DND-41 (cell line): ENCODE measurements around the gene UVRAG.

ENCODE experiments used
- ATAC-seq: fragments of 200-7000 bp; cut with Tn5 transposase; 3 replicates; pipeline ENCODE4 v1.9.1; 2021; ENCODE audit warnings: low read depth; ENCODE audit not compliant: insufficient read depth
- DNase-seq: peaks from one replicate; pipeline ENCODE4 v3.0.0-alpha.2; 2020
- H2AFZ ChIP-seq: 2 replicates; pipeline ENCODE4 v1.6.0; 2012; ENCODE audit warnings: low read depth, low read length
- H3K27ac ChIP-seq: 2 replicates; pipeline ENCODE4 v1.5.1; 2012; ENCODE audit warnings: low read length, inconsistent platforms
- H3K27me3 ChIP-seq: fragments of 200-600 bp; sonication (generic); 2 replicates; pipeline ENCODE4 v1.6.0; 2012; ENCODE audit warnings: low read length, mild to moderate bottlenecking, inconsistent platforms; ENCODE audit not compliant: insufficient read depth, poor library complexity
- H3K36me3 ChIP-seq: 2 replicates; pipeline ENCODE4 v1.5.1; 2012; ENCODE audit warnings: low read length, inconsistent platforms; ENCODE audit not compliant: insufficient read depth
- H3K4me1 ChIP-seq: 2 replicates; pipeline ENCODE4 v1.5.1; 2012; ENCODE audit warnings: mild to moderate bottlenecking, low read length; ENCODE audit not compliant: insufficient read depth
- H3K4me2 ChIP-seq: 2 replicates; pipeline ENCODE4 v1.6.0; 2012; ENCODE audit warnings: mild to moderate bottlenecking, moderate library complexity, low read length, inconsistent platforms; ENCODE audit not compliant: insufficient read depth
- H3K4me3 ChIP-seq, 2 experiments: fragments of 200-600 bp in 1 of 2; shearing (Covaris generic) in 1 of 2; 2 replicates each; pipeline ENCODE4 v1.5.1; 2012 to 2016; ENCODE audit warnings: inconsistent platforms in 2 of 2, low read length in 2 of 2, mild to moderate bottlenecking in 2 of 2, low read depth in 1 of 2, moderate library complexity in 1 of 2
- H3K79me2 ChIP-seq: 2 replicates; pipeline ENCODE4 v1.6.0; 2012; ENCODE audit warnings: low read length, inconsistent platforms; ENCODE audit not compliant: insufficient read depth
- H3K9ac ChIP-seq: 2 replicates; pipeline ENCODE4 v1.6.0; 2012; ENCODE audit warnings: low read depth, mild to moderate bottlenecking, inconsistent platforms, low read length, moderate library complexity
- H3K9me3 ChIP-seq: 2 replicates; pipeline ENCODE4 v1.5.1; 2012; ENCODE audit warnings: low read length, moderate library complexity, mild to moderate bottlenecking, inconsistent platforms; ENCODE audit not compliant: insufficient read depth, severe bottlenecking
- H4K20me1 ChIP-seq: 2 replicates; pipeline ENCODE4 v1.6.0; 2012; ENCODE audit warnings: low read length; ENCODE audit not compliant: insufficient read depth
- EZH2 ChIP-seq: IDR thresholded peaks from 3 replicates; pipeline ENCODE4 v1.6.1; 2012; ENCODE audit warnings: borderline replicate concordance, low read depth, mild to moderate bottlenecking, moderate library complexity, low read length, inconsistent platforms; ENCODE audit not compliant: severe bottlenecking
- TF ChIP-seq, protein P1 (sequence below): IDR thresholded peaks from 2 replicates; pipeline ENCODE4 v1.5.1; 2012; ENCODE audit warnings: borderline replicate concordance, low read length, moderate library complexity, mild to moderate bottlenecking; ENCODE audit not compliant: poor library complexity, severe bottlenecking; ENCODE audit errors: extremely low read depth

Gene UVRAG

DNA sequence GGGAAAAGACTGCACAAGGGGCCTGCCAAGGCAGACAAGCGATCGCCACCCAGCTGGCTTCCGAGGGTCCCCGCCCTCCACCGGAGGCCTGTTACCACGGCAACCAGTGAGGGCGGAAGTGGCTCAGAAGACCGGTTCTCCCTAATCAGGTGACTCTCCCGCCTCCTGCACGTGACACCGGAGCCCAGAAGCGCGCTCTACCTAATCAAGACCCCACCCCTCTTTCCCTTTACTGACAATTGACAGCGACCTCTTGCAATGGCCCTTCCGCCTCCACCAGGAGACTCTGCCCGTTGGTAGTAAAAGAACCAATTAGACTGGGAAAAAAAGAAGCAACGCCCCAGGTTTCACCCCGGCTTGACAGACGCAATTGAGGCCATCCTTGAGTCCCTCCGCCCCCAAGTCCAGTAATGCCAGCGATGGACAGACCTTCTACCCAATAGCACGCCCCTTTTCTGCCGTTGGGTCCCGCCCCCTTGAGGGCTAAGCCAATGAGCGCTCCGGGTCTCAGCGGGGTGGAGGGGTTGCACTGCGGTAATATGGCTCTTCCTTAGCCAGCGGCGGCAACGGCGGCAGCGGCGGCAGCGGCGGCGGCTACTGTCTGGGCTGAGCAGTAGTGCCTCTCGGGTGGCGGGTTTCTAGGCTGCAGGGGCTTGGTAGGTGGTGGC lies at the start of gene UVRAG:
Gene UVRAG (plus strand): TSS at position 534 of the 668 bp plus-strand sequence. CDS start 198 bp downstream, outside the sequence.
- H3K79me2 ChIP-seq, result peaks cover 46% of the 10 kb centered on the region

DNA sequence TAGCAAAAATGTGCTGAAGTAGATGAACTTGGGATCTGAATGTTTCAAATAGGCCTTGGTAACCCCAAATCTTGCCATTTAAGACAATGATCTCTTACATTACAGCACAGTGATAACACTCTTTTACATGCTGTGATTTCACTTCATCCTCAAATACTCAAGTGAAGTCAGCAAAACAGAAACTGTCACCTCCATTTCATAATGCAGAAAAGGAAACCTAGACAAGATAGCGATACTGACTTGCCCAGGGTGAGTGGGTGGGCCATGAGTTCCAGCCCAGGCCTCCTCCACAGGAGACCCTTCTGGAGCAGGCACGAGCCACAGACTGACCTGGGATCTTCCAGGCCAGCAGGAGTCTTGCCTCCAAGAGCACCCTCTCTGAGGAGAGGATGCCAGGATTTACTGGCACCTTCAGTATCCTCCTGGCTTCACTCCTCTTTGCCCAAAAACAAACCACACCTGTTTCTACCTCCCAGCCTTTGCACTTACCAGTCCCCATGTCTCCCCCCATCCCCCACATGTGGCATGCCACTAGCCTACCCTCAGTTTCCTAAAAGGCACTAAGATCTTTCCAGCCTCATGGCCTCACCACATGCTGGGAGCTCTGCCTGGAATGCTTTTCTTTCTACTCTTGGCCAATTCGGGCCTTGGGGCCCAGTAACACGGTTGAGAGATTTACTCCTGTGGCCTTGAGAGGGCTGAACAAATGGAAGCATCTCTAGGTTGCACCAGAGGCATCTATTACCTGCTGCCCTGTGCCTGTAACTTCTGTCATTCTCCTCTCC lies 48.4 kb upstream of the UVRAG start:
- Histone ChIP-seq H3K27me3 (peaks cover 9% of the 10 kb centered on the region), H4K20me1 (no peaks in the 10 kb centered on the region), H3K27ac (no peak overlapping the region), H3K4me3 (no peak overlapping the region), H2AFZ (no peak overlapping the region), H3K4me1 (no peaks in the 10 kb centered on the region), H3K4me2 (no peak overlapping the region), H3K79me2 (no peaks in the 10 kb centered on the region), H3K36me3 (no peaks in the 10 kb centered on the region), H3K9me3 (no peaks in the 10 kb centered on the region), H3K9ac (no peak overlapping the region)
- DNase-seq (no peak), ATAC-seq (no peak)
- TF ChIP-seq, protein P1, sequence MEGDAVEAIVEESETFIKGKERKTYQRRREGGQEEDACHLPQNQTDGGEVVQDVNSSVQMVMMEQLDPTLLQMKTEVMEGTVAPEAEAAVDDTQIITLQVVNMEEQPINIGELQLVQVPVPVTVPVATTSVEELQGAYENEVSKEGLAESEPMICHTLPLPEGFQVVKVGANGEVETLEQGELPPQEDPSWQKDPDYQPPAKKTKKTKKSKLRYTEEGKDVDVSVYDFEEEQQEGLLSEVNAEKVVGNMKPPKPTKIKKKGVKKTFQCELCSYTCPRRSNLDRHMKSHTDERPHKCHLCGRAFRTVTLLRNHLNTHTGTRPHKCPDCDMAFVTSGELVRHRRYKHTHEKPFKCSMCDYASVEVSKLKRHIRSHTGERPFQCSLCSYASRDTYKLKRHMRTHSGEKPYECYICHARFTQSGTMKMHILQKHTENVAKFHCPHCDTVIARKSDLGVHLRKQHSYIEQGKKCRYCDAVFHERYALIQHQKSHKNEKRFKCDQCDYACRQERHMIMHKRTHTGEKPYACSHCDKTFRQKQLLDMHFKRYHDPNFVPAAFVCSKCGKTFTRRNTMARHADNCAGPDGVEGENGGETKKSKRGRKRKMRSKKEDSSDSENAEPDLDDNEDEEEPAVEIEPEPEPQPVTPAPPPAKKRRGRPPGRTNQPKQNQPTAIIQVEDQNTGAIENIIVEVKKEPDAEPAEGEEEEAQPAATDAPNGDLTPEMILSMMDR, result no peak
- no peak for TF ChIP-seq EZH2

More for the DNA sequence above, at the start of gene UVRAG:
- peak within 1 kb of the TSS; percentile 70 to 92 for H3K4me3 ChIP-seq
- peak within 1 kb of the TSS; percentile 90 for H3K9ac ChIP-seq
- peak within 1 kb of the TSS; percentile 76 for H3K27ac ChIP-seq
- TF ChIP-seq, protein P1, result no peak
- TF ChIP-seq EZH2, result no peak
- H3K9me3 ChIP-seq, result no peaks in the 10 kb centered on the region
- H3K36me3 ChIP-seq, result no peaks in the 10 kb centered on the region; the same call in 1 of the 2 replicates
- H3K4me1 ChIP-seq, result peaks cover 30% of the 10 kb centered on the region
- no peaks in the 10 kb centered on the region for H3K27me3 ChIP-seq
- H4K20me1 ChIP-seq, result peaks cover 2% of the 10 kb centered on the region; the same call in 1 of the 2 replicates
- peak within 1 kb of the TSS; percentile 83 for H2AFZ ChIP-seq
- ATAC-seq, result peak; percentile 90
- DNase-seq, result peak; percentile 98
- peak within 1 kb of the TSS; percentile 96 for H3K4me2 ChIP-seq

DNA sequence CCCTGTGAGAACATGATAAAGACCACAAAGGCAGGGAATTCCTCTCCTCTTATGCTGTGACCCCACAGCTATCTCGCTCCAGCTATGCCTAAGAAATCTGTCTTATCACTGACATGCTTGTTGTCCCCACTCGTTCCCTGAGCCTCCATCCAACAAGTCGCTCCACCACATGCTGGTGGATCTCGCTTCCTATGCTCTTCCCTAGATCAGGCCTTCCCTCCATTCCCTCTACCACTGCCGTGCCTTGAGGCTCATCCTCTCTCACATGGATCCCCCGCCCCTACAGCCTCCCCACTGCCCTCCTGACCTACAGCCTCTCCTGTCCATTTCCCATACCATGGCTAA lies 47.8 kb upstream of the UVRAG start:
- Histone ChIP-seq H3K27ac (no peak overlapping the region), H2AFZ (no peak overlapping the region), H3K9ac (no peak overlapping the region), H3K4me3 (no peak overlapping the region), H3K4me1 (no peaks in the 10 kb centered on the region), H3K4me2 (no peak overlapping the region), H3K79me2 (no peaks in the 10 kb centered on the region), H3K36me3 (no peaks in the 10 kb centered on the region), H3K27me3 (peaks cover 10% of the 10 kb centered on the region), H4K20me1 (no peaks in the 10 kb centered on the region), H3K9me3 (no peaks in the 10 kb centered on the region)
- TF ChIP-seq EZH2, result no peak
- TF ChIP-seq, protein P1, result no peak
- ATAC-seq (no peak), DNase-seq (no peak)
